Panc1 (cell line): ENCODE data around the gene CNNM1. TPM values are rescaled to one million over a fixed set of nuclear protein-coding genes. Genes with fewer than 3 reads are reported as not detected.

Experiments used
- ATAC-seq: fragments of 200-7000 bp; cut with Tn5 transposase; 2 replicates; pipeline ENCODE4 v1.9.1; 2020; ENCODE audit warnings: mild to moderate bottlenecking, moderate library complexity
- BruUV-seq: library from RNA; stranded (reverse); fragments of 400-500 nt; replicated peaks from 2 replicates; lab custom pipeline; 2021; lab: Mats Ljungman, UMichigan
- CTCF ChIA-PET: fragments of 300-600 bp; sonication (Branson Sonifier 250); formaldehyde crosslinking; loops from one replicate; lab custom pipeline; 2022; ENCODE audit warnings: antibody characterized with exemption; lab: Charles Lee
- POLR2A ChIA-PET: fragments of 300-600 bp; sonication (Branson Sonifier 250); formaldehyde crosslinking; loops from one replicate; lab custom pipeline; 2022; ENCODE audit warnings: antibody characterized with exemption; lab: Charles Lee
- DNase-seq: peaks from one replicate; pipeline ENCODE4 v3.0.0-alpha.2; 2010; ENCODE audit warnings: low read depth, low spot score
- H3K27ac ChIP-seq: 2 replicates; pipeline ENCODE4 v1.5.1; 2011; ENCODE audit warnings: mild to moderate bottlenecking, low read length, inconsistent platforms
- H3K27me3 ChIP-seq: fragments of 200-500 bp; sonication (Bioruptor generic); 2 replicates; pipeline ENCODE4 v1.6.0; 2014; ENCODE audit warnings: low read length, inconsistent platforms; ENCODE audit not compliant: control insufficient read depth, insufficient read depth
- H3K36me3 ChIP-seq: fragments of 200-500 bp; sonication (Bioruptor generic); 2 replicates; pipeline ENCODE4 v1.5.1; 2014; ENCODE audit warnings: inconsistent platforms, mild to moderate bottlenecking, low read length, moderate library complexity; ENCODE audit not compliant: control insufficient read depth, insufficient read depth
- H3K4me1 ChIP-seq: 2 replicates; pipeline ENCODE4 v1.5.1; 2011; ENCODE audit warnings: inconsistent platforms, mild to moderate bottlenecking, low read length, moderate library complexity; ENCODE audit not compliant: control insufficient read depth, insufficient read depth
- H3K4me3 ChIP-seq, 2 experiments: 2 replicates each; pipeline ENCODE4 v1.5.1; 2011 to 2012; ENCODE audit warnings: low read depth in 2 of 2, low read length in 2 of 2, mild to moderate bottlenecking in 2 of 2, inconsistent platforms in 1 of 2, moderate library complexity in 1 of 2
- H3K9me3 ChIP-seq: fragments of 200-500 bp; sonication (Bioruptor generic); 2 replicates; pipeline ENCODE4 v1.5.1; 2014; ENCODE audit warnings: low read depth, mild to moderate bottlenecking, inconsistent platforms, low read length, moderate library complexity; ENCODE audit not compliant: control insufficient read depth, insufficient read depth
- POLR2AphosphoS5 ChIP-seq: IDR thresholded peaks from 2 replicates; pipeline ENCODE4 v1.6.1; 2012; ENCODE audit warnings: mild to moderate bottlenecking, low read depth, low read length, moderate library complexity
- SIN3A ChIP-seq: IDR thresholded peaks from 2 replicates; pipeline ENCODE4 v1.6.1; 2012; ENCODE audit warnings: low read depth, mild to moderate bottlenecking, low read length, moderate library complexity, borderline replicate concordance; ENCODE audit not compliant: insufficient read depth
- TCF7L2 ChIP-seq: IDR thresholded peaks from 2 replicates; pipeline ENCODE4 v1.6.1; 2011; ENCODE audit warnings: mild to moderate bottlenecking, low read depth, low read length, inconsistent platforms
- in situ Hi-C: cut with HindIII; loops from 2 replicates; pipeline ENCODE4 v1.10.0; 2016; ENCODE audit warnings: low sequenced_read_pairs, low pct_unique_long_range_greater_than_20kb
- intact Hi-C: fragments of 100-400 bp; cut with micrococcal nuclease; formaldehyde crosslinking; loops from one replicate; pipeline ENCODE4 v1.10.0; 2022; ENCODE audit not compliant: unreplicated experiment
- total RNA-seq: library from RNA; stranded (reverse); gene quantifications from one replicate; pipeline ENCODE4 v1.2.1, GENCODE V29; 2021; ENCODE audit not compliant: unreplicated experiment
- TF ChIP-seq, protein P1 (sequence below), 2 experiments: IDR thresholded peaks; 2 replicates each; pipeline ENCODE4 v1.6.1; 2011 to 2012; ENCODE audit warnings: low read depth in 2 of 2, control low read depth in 1 of 2, low read length in 1 of 2, mild to moderate bottlenecking in 1 of 2, moderate library complexity in 1 of 2; ENCODE audit not compliant: insufficient read depth in 1 of 2
- TF ChIP-seq, protein P2 (sequence below): fragments of 450-650 bp; IDR thresholded peaks from 2 replicates; pipeline ENCODE4 v1.5.1; 2017; ENCODE audit warnings: mild to moderate bottlenecking

CNNM1 gene
- total RNA-seq, 1 experiment from 2014 or later = 16.6 TPM

DNA sequence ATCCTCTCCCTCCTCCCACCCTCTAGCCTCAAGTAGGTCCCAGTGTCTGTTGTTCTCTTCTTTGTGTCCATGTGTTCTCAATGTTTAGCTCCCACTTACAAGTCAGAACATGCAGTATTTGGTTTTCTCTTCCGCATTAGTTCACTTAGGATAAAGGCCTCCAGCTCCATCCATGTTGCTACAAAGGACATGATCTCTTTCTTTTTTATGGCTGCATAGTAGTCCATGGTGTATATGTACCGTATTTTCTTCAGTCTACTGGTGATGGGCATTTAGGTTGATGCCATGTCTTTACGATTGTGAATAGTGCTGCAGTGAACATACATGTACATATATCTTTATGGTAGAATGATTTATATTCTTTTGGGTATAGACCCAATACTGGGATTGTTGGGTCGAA lies 102.9 kb downstream of the CNNM1 start:
- in situ Hi-C loops (no loop called here), intact Hi-C loops (loop anchor here (10.0 kb wide), 1 partner anchor 283 kb away; no protein-coding TSS in a partner anchor)
- Histone ChIP-seq H3K36me3 (peaks cover 9% of the 10 kb centered on the region; the same call in 1 of the 2 replicates), H3K9me3 (no peaks in the 10 kb centered on the region), H3K27ac (peak overlapping the region; percentile 94), H3K4me3 (peak overlapping the region; percentile 90 to 98), H3K4me1 (peaks cover 17% of the 10 kb centered on the region), H3K27me3 (no peaks in the 10 kb centered on the region)
- ChIA-PET POLR2A (interaction anchor here (0.9 kb wide), 1 partner anchor 188 kb away, joined by 3 read pairs; the partner anchor contains the start of gene SLC25A28), CTCF (no interaction called here)
- no peak for ATAC-seq
- TF ChIP-seq, protein P1, sequence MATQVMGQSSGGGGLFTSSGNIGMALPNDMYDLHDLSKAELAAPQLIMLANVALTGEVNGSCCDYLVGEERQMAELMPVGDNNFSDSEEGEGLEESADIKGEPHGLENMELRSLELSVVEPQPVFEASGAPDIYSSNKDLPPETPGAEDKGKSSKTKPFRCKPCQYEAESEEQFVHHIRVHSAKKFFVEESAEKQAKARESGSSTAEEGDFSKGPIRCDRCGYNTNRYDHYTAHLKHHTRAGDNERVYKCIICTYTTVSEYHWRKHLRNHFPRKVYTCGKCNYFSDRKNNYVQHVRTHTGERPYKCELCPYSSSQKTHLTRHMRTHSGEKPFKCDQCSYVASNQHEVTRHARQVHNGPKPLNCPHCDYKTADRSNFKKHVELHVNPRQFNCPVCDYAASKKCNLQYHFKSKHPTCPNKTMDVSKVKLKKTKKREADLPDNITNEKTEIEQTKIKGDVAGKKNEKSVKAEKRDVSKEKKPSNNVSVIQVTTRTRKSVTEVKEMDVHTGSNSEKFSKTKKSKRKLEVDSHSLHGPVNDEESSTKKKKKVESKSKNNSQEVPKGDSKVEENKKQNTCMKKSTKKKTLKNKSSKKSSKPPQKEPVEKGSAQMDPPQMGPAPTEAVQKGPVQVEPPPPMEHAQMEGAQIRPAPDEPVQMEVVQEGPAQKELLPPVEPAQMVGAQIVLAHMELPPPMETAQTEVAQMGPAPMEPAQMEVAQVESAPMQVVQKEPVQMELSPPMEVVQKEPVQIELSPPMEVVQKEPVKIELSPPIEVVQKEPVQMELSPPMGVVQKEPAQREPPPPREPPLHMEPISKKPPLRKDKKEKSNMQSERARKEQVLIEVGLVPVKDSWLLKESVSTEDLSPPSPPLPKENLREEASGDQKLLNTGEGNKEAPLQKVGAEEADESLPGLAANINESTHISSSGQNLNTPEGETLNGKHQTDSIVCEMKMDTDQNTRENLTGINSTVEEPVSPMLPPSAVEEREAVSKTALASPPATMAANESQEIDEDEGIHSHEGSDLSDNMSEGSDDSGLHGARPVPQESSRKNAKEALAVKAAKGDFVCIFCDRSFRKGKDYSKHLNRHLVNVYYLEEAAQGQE (IDR thresholded peaks at IDR 0.05; ENCODE audit: insufficient read depth in 1 of 2, low read depth in 2 of 2, low read length in 1 of 2) = no peak
- TF ChIP-seq POLR2AphosphoS5 = no peak
- no peak for DNase-seq
- BruUV-seq = TSS peak; percentile 72

DNA sequence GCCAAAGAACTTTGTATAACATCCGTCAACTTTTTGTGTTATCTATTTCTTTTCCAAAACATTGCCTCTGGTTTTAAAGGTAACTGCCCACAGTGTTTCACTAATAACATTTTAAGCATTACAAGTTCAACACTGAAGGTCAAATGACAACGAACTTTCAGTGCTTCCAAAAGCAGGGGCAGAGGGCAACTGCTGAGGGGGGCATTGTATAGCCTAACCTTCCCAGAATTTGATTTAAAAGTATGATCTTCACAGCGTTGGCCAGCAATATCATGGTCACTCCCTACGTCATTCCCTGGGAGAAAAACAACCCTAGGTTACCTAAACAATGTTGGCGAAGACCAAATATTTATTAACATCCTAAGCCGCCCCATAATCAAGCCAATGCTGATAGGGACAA lies 103.7 kb downstream of the CNNM1 start:
- H3K36me3 ChIP-seq = peaks cover 9% of the 10 kb centered on the region; the same call in 1 of the 2 replicates
- H3K27me3 ChIP-seq = no peaks in the 10 kb centered on the region
- CTCF ChIA-PET = no interaction called here
- H3K27ac ChIP-seq = no peak overlapping the region
- TF ChIP-seq POLR2AphosphoS5 (no peak), SIN3A (no peak), TCF7L2 (no peak)
- TF ChIP-seq, protein P1 (IDR thresholded peaks at IDR 0.05; ENCODE audit: insufficient read depth in 1 of 2, low read depth in 2 of 2, low read length in 1 of 2) = no peak
- TF ChIP-seq, protein P2, sequence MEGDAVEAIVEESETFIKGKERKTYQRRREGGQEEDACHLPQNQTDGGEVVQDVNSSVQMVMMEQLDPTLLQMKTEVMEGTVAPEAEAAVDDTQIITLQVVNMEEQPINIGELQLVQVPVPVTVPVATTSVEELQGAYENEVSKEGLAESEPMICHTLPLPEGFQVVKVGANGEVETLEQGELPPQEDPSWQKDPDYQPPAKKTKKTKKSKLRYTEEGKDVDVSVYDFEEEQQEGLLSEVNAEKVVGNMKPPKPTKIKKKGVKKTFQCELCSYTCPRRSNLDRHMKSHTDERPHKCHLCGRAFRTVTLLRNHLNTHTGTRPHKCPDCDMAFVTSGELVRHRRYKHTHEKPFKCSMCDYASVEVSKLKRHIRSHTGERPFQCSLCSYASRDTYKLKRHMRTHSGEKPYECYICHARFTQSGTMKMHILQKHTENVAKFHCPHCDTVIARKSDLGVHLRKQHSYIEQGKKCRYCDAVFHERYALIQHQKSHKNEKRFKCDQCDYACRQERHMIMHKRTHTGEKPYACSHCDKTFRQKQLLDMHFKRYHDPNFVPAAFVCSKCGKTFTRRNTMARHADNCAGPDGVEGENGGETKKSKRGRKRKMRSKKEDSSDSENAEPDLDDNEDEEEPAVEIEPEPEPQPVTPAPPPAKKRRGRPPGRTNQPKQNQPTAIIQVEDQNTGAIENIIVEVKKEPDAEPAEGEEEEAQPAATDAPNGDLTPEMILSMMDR = no peak
- H3K9me3 ChIP-seq = no peaks in the 10 kb centered on the region
- no peak overlapping the region for H3K4me3 ChIP-seq
- intact Hi-C loops (loop anchor here (10.0 kb wide), 1 partner anchor 282 kb away; no protein-coding TSS in a partner anchor), in situ Hi-C loops (no loop called here)
- POLR2A ChIA-PET = no interaction called here
- peaks cover 17% of the 10 kb centered on the region for H3K4me1 ChIP-seq
- ATAC-seq (no peak), DNase-seq (no peak)
- no TSS peak for BruUV-seq
